Endometrial microvascular endothelial cells (primary cell): ENCODE results near the gene UQCRC2. TPM values are rescaled to one million over a fixed set of nuclear protein-coding genes. Genes with fewer than 3 reads are reported as not detected.
"Not testable (repeated sequence)": the region's sequence is repeated elsewhere in the genome, so short reads cannot be mapped to it uniquely, and the experiment has no call there.

Experiments
- in situ Hi-C: cut with HindIII; loops from 2 replicates; pipeline ENCODE4 v1.10.0; 2017; ENCODE audit warnings: low sequenced_read_pairs, low pct_unique_long_range_greater_than_20kb; ENCODE audit errors: inconsistent ontology term
- total RNA-seq: library from RNA; depleted of rRNA; stranded (reverse); fragments of >200 nt; gene quantifications from one replicate; pipeline ENCODE4 v1.2.3, GENCODE V29; 2015; ENCODE audit errors: inconsistent ontology term

The UQCRC2 gene
- total RNA-seq = 213 TPM

DNA sequence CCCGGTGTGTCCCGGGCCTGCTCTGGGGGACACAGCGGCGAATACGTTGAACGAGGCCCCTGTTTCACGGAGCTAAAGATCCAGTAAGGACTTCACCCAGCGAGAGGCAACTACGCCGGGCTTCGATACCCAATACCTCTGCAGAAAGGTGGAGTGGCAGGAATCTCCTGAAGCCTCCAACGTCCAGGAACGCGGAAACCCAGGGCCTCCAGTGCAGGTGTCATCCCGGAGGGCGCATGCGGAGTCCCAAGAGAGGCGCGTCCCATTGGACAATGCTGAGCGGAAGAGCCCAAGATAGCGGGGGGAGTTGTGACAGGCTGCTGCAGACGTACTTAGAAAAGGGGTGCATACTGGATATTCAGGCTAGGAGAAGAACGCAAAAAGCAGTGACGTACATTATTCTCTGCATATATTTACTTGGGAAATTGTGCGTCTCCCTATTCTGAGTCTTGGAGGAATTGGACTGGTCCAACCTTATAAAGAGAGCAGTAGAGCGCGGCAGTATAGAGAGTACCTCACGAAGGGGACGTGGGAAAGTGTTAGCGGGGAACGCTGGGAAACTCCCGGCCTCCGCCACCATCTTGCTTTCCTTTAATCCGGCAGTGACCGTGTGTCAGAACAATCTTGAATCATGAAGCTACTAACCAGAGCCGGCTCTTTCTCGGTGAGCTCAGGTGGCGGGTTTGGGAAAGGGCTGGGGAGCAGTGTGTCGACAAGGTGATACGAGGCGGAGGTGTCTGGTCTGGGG is at the start of gene UQCRC2:
Gene UQCRC2, plus strand, starts transcription at position 569 of the 748 bp plus-strand sequence. Its CDS starts 63 bp downstream, at position 632.
- in situ Hi-C loops = no loop called here

- in situ Hi-C loops = not testable (repeated sequence)
Observed at GRCh38 chr16:21932650-21933049, 20.5 kb upstream of the UQCRC2 start.

DNA sequence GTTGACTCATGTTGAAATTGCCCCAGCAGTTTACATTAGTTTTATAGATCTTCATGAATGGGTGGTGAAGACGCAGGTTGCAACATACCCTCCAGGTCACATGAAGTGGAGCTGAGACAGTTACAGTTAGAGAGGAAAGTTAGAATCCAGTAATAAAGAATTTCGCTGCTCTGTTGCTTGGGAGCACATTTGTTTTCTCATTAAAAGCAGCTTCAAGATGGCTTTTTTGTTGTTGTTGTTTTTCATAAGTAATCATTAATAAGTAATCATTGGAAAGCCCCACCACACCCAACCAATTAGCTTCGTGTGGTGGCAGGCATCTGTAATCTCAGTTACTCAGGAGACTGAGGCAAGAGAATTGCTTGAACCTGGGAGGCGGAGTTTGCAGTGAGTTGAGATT is 19.8 kb upstream of the UQCRC2 start:
- in situ Hi-C loops = not testable (repeated sequence)

DNA sequence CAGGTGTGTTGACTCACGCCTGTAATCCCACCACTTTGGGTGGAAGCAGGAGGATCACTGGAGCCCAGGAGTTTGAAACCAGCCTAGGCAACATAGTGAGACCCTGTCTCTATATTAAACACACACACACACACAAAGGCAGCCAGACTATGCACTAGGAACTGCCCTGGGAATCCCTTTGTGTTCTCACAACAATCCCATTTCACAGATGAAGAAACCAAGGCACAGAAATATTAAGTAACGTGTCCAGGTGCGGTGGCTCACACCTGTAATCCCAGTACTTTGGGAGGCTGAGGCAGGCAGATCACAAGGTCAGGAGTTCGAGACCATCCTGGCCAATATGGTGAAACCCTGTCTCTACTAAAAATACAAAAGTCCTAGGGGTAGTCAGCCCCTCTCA is 19.4 kb upstream of the UQCRC2 start:
- in situ Hi-C loops = not testable (repeated sequence)

- in situ Hi-C loops = not testable (repeated sequence)
Observed at GRCh38 chr16:21936216-21936615, 16.9 kb upstream of the UQCRC2 start.

- in situ Hi-C loops = no loop called here
Observed at GRCh38 chr16:21937336-21937829, 15.8 kb upstream of the UQCRC2 start.

- in situ Hi-C loops = no loop called here
Observed at GRCh38 chr16:21940570-21940969, 12.6 kb upstream of the UQCRC2 start.

GRCh38 chr16:21943571-21943970 is 9.6 kb upstream of the UQCRC2 start:
- in situ Hi-C loops = no loop called here

GRCh38 chr16:21946889-21947635 is 6.1 kb upstream of the UQCRC2 start:
- in situ Hi-C loops = no loop called here

DNA sequence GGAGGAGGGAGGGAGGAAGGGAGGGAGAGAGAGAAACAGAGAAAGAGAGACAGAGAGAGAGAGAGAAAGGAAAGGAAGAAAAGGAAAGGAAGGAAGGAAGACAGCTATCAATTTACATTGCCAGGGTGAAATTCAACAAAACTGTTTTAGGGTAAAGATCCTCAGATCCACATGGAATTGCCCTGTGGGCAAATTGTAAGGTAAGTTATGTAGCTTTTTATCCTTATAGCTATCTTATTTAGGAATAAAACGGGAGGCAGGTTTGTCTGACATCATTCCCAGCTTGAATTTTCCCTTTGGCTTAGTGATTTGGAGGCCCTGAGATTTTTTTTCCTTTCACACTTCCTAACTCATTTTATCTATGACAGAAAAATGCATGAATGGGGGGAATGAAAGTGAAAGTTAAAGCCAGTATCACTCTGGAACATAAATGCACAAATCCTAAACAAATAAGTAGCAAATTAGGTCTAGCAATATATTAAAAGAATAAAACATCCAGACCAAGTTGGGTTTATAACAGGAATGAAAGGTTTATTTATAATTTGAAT is 3.4 kb upstream of the UQCRC2 start:
- in situ Hi-C loops = no loop called here

GRCh38 chr16:21950782-21951521 is 2.2 kb upstream of the UQCRC2 start:
- in situ Hi-C loops = no loop called here

DNA sequence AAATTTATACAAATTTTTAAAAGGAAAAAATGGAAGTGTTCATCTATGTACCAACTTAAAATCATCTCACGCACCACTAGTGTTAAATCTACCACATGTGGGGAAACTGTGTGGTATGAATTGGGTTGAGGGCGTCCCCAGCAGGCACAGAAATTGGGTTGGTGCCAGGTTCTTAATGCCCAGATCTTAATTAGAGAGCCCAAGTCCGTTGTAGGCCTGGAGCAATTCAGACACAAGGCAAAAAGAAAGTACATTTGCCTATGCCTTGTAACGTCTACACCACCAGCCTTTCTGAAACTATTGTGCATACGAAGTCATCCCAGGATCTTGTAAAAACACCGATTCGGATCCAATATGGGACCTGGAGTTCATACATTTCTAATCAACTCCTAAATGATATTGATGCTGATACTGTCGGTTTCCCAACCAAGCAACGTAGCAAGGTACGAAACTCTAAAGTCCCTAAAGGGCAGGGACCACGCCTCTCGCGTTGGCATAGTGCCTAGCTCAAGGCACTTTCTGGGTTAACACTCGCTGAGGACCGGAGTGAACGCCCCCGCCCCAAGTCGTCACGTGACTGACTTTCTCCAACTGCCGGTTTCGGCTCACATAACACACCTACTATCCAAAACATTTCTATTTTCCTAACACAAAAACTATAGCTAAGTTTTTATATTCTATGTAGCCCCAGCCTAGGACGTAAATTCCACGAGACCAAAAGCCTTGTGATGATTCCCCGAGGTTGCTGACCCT is 945 bp upstream of the UQCRC2 start:
- in situ Hi-C loops = no loop called here

DNA sequence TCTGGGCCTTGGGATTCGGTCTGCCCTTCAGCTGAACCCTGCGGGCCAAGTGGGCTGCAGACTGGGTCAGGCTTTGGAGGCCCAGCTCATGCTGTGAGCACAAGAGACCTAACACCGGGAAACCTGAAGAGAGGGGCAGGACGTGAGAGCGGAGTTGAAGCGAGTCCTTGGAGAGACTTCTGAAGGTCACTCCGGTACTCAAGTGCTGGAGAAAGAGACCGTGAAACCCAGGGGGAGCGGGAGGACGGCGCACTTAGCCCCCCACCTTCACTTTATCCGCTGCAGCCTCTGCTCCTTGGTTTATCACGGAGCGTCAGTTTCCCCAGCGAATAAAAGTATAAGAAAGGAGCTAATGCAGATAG is 361 bp downstream of the UQCRC2 start:
- in situ Hi-C loops = no loop called here

- in situ Hi-C loops = no loop called here
Observed at GRCh38 chr16:21957714-21958346, 4.7 kb downstream of the UQCRC2 start.

DNA sequence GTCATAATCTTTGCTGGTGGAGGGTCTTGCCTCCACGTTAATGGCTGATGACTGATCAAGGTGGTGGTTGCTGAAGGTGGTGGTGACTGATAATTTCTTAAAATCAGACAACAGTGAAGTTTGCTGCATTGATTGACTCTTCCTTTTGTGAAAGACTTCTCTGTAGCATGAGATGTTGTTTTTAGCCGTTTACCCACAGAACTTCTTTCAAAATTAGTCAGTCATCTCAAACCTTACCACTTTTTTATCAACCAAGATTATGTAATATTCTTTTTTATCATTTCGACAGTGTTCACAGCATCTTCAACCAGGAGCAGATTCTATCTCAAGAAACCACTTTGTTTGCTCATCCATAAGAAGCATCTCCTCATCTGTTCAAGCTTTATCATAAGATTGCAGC is 5.9 kb downstream of the UQCRC2 start:
- in situ Hi-C loops = no loop called here

DNA sequence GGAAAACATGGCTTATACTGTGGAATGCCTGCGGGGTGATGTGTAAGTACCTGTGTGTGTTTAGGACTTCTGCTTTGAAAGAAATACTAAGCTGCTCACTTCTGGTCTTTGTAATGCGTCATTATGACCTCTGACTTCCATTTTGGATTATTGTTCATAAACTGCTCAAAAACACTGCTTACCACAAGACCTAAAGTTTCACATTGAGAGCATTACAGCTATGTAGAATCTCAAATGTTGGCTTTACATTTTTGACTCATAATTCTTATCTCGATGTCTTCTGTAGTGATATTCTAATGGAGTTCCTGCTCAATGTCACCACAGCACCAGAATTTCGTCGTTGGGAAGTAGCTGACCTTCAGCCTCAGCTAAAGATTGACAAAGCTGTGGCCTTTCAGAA is 9.3 kb downstream of the UQCRC2 start:
- in situ Hi-C loops = no loop called here

DNA sequence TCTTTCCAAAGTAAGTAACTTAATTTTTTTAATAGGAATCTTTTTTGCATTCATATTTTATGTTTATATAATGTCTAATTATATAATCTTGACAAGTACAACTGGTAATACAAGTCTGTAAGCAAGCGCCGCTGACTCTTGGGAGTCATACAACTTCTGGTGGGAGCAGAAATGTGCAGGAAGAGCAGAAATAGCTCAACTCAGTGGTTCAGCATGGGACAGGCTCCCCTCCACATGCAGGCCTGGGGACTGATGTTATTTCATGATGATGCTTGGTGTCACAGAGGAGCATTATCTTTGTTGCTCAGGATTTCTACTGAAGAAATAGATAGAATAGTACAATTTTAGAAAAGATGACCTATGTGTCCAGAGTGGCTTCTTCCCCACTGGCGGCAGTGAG is 10.7 kb downstream of the UQCRC2 start:
- in situ Hi-C loops = no loop called here

GRCh38 chr16:21964353-21964752 is 11.2 kb downstream of the UQCRC2 start:
- in situ Hi-C loops = no loop called here
